Measurements from ENCODE around the gene SMIM35. TPM values are rescaled to one million over a fixed set of nuclear protein-coding genes. Genes with fewer than 3 reads are reported as not detected.

Gene SMIM35
- total RNA-seq, 1 experiment from 2014 or later: not detected

GRCh38 chr11:117998664-117999353 is 88.0 kb downstream of the SMIM35 start:
- Histone ChIP-seq H3K9ac (ENCODE audit: low read length) (no peak overlapping the region), H3K79me2 (ENCODE audit: low read length) (no peaks in the 10 kb centered on the region), H3K4me2 (ENCODE audit: low read length) (no peak overlapping the region), H3K27ac (ENCODE audit: low read length) (no peak overlapping the region), H2AFZ (ENCODE audit: low read length) (no peak overlapping the region), H3F3A (ENCODE audit: low read length, unreplicated experiment) (no peaks in the 10 kb centered on the region), H3K4me1 (ENCODE audit: insufficient read depth, low read length) (no peaks in the 10 kb centered on the region), H3K9me2 (replicated peaks; ENCODE audit: low read length) (no peaks in the 10 kb centered on the region), H4K20me1 (ENCODE audit: low read length) (no peaks in the 10 kb centered on the region), H3K27me3 (ENCODE audit: low read length) (peaks cover 48% of the 10 kb centered on the region), H3K36me3 (ENCODE audit: low read depth, low read length) (no peaks in the 10 kb centered on the region), H3K4me3 (ENCODE audit: low read length) (no peak overlapping the region), H3K9me3 (ENCODE audit: low read length) (no peaks in the 10 kb centered on the region)
- intact Hi-C loops (cut with micrococcal nuclease): no loop called here
- no TSS peak for BruUV-seq (replicated peaks)
- no peak for ATAC-seq
- no peak for DNase-seq
- TF ChIP-seq EZH2 (IDR thresholded peaks at IDR 0.05; ENCODE audit: low read length, unreplicated experiment): no peak
- ChIA-PET POLR2A (ENCODE audit: unreplicated experiment) (no interaction called here), CTCF (no interaction called here)

DNA sequence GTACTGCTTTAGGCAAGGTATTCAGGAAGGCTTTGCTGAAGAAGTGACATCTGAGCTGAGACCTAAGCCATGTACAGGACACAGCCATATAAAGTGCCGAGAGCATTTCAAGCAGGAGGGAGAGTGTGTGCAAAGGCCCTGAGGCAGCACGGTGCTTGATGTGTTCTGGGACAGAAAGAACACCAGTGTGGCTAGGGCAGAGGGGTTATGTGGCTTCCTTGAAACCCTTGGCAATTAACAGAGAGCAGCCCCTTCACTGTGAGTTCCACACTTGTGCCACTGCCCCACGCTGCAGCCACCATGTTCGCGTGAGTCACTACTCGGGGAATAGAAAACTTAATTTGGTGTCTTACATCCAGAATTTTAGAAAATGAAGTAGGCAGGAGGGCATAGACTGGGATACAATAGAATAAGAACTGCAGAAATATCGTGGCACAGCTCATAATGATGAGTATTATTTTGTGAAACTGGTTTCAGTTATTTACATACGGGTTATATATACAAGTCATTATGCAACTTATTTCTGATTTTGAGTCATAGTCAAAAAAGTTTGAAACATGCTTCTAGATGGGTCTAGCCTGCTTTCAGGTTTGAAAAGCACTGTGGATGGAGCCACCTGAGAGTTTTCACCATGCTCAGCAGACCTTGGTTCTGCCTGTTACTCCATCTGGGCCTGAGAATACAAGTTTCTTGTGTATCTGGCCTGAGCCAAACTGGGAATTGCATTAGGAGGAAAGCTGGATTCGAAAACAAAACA is 88.8 kb downstream of the SMIM35 start:
- Histone ChIP-seq H3K4me2 (ENCODE audit: low read length) (no peak overlapping the region), H3K4me3 (ENCODE audit: low read length) (no peak overlapping the region), H3K4me1 (ENCODE audit: insufficient read depth, low read length) (no peaks in the 10 kb centered on the region), H3K27ac (ENCODE audit: low read length) (no peak overlapping the region), H4K20me1 (ENCODE audit: low read length) (no peaks in the 10 kb centered on the region), H3K79me2 (ENCODE audit: low read length) (no peaks in the 10 kb centered on the region), H3K9me2 (replicated peaks; ENCODE audit: low read length) (no peaks in the 10 kb centered on the region), H3K27me3 (ENCODE audit: low read length) (peaks cover 48% of the 10 kb centered on the region), H3F3A (ENCODE audit: low read length, unreplicated experiment) (no peaks in the 10 kb centered on the region), H3K9ac (ENCODE audit: low read length) (no peak overlapping the region), H3K36me3 (ENCODE audit: low read depth, low read length) (no peaks in the 10 kb centered on the region), H2AFZ (ENCODE audit: low read length) (no peak overlapping the region), H3K9me3 (ENCODE audit: low read length) (no peaks in the 10 kb centered on the region)
- no TSS peak for BruUV-seq (replicated peaks)
- ATAC-seq (no peak), DNase-seq (no peak)
- ChIA-PET CTCF (no interaction called here), POLR2A (ENCODE audit: unreplicated experiment) (no interaction called here)
- TF ChIP-seq EZH2phosphoT487 (IDR thresholded peaks at IDR 0.05; ENCODE audit: borderline replicate concordance, low read length) (no peak), EZH2 (IDR thresholded peaks at IDR 0.05; ENCODE audit: low read length, unreplicated experiment) (no peak)
- intact Hi-C loops (cut with micrococcal nuclease): no loop called here

- Histone ChIP-seq H3K27me3 (ENCODE audit: low read length) (peaks cover 48% of the 10 kb centered on the region), H3K4me1 (ENCODE audit: insufficient read depth, low read length) (no peaks in the 10 kb centered on the region), H4K20me1 (ENCODE audit: low read length) (no peaks in the 10 kb centered on the region), H3K4me2 (ENCODE audit: low read length) (no peak overlapping the region), H3K9ac (ENCODE audit: low read length) (no peak overlapping the region), H2AFZ (ENCODE audit: low read length) (no peak overlapping the region), H3K36me3 (ENCODE audit: low read depth, low read length) (no peaks in the 10 kb centered on the region), H3F3A (ENCODE audit: low read length, unreplicated experiment) (no peaks in the 10 kb centered on the region), H3K4me3 (ENCODE audit: low read length) (no peak overlapping the region), H3K27ac (ENCODE audit: low read length) (no peak overlapping the region), H3K79me2 (ENCODE audit: low read length) (no peaks in the 10 kb centered on the region), H3K9me3 (ENCODE audit: low read length) (no peaks in the 10 kb centered on the region), H3K9me2 (replicated peaks; ENCODE audit: low read length) (no peaks in the 10 kb centered on the region)
- DNase-seq (no peak), ATAC-seq (no peak)
- intact Hi-C loops (cut with micrococcal nuclease): no loop called here
- BruUV-seq (replicated peaks): no TSS peak
- ChIA-PET CTCF (no interaction called here), POLR2A (ENCODE audit: unreplicated experiment) (no interaction called here)
- TF ChIP-seq EZH2phosphoT487 (IDR thresholded peaks at IDR 0.05; ENCODE audit: borderline replicate concordance, low read length) (no peak), EZH2 (IDR thresholded peaks at IDR 0.05; ENCODE audit: low read length, unreplicated experiment) (no peak)
- TF ChIP-seq, protein P1, sequence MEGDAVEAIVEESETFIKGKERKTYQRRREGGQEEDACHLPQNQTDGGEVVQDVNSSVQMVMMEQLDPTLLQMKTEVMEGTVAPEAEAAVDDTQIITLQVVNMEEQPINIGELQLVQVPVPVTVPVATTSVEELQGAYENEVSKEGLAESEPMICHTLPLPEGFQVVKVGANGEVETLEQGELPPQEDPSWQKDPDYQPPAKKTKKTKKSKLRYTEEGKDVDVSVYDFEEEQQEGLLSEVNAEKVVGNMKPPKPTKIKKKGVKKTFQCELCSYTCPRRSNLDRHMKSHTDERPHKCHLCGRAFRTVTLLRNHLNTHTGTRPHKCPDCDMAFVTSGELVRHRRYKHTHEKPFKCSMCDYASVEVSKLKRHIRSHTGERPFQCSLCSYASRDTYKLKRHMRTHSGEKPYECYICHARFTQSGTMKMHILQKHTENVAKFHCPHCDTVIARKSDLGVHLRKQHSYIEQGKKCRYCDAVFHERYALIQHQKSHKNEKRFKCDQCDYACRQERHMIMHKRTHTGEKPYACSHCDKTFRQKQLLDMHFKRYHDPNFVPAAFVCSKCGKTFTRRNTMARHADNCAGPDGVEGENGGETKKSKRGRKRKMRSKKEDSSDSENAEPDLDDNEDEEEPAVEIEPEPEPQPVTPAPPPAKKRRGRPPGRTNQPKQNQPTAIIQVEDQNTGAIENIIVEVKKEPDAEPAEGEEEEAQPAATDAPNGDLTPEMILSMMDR (conservative IDR thresholded peaks at IDR 0.05; ENCODE audit: low read depth, low read length): no peak
Measured at GRCh38 chr11:117997406-117997805, 89.4 kb downstream of the SMIM35 start.

Measured in PC-3 (cell line).